ENCODE results near the gene KPTN. TPM values are rescaled to one million over a fixed set of nuclear protein-coding genes. Genes with fewer than 3 reads are reported as not detected.
"Not testable (repeated sequence)": the region's sequence is repeated elsewhere in the genome, so short reads cannot be mapped to it uniquely, and the experiment has no call there.

The KPTN gene
- total RNA-seq, 1 donor from 2014 or later: 9.1 TPM

GRCh38 chr19:47494211-47494547 lies 10.2 kb upstream of the KPTN start:
- ATAC-seq (no peak), DNase-seq (ENCODE audit: missing footprints) (no peak)
- intact Hi-C loops (cut with DNase I): no loop called here

GRCh38 chr19:47493378-47494210 lies 9.6 kb upstream of the KPTN start:
- DNase-seq (ENCODE audit: missing footprints) (no peak), ATAC-seq (peak; percentile 72)
- intact Hi-C loops (cut with DNase I): no loop called here

GRCh38 chr19:47492571-47493377 lies 8.8 kb upstream of the KPTN start:
- intact Hi-C loops (cut with DNase I): no loop called here
- no peak for ATAC-seq
- no peak for DNase-seq (ENCODE audit: missing footprints)

GRCh38 chr19:47492137-47492533 lies 8.1 kb upstream of the KPTN start:
- no peak for ATAC-seq
- intact Hi-C loops (cut with DNase I): no loop called here

GRCh38 chr19:47491358-47492136 lies 7.5 kb upstream of the KPTN start:
- no peak for ATAC-seq
- DNase-seq (ENCODE audit: missing footprints): no peak
- intact Hi-C loops (cut with DNase I): no loop called here

More at GRCh38 chr19:47492137-47492533, 8.1 kb upstream of the KPTN start:
- DNase-seq (ENCODE audit: missing footprints): no peak

GRCh38 chr19:47490847-47491246 lies 6.8 kb upstream of the KPTN start:
- DNase-seq (ENCODE audit: missing footprints): no peak
- intact Hi-C loops (cut with DNase I): no loop called here
- no peak for ATAC-seq

- DNase-seq (ENCODE audit: missing footprints) (no peak), ATAC-seq (no peak)
- intact Hi-C loops (cut with DNase I): no loop called here
Measured at GRCh38 chr19:47490031-47490430, 6.0 kb upstream of the KPTN start.

- intact Hi-C loops (cut with DNase I): no loop called here
- no peak for DNase-seq (ENCODE audit: missing footprints)
Measured at GRCh38 chr19:47489072-47489914, 5.3 kb upstream of the KPTN start.

GRCh38 chr19:47487551-47488515 lies 3.8 kb upstream of the KPTN start:
- intact Hi-C loops (cut with DNase I): no loop called here
- DNase-seq (ENCODE audit: missing footprints) (no peak), ATAC-seq (no peak)

More at GRCh38 chr19:47489072-47489914, 5.3 kb upstream of the KPTN start:
- ATAC-seq: no peak

- ATAC-seq (no peak), DNase-seq (ENCODE audit: missing footprints) (no peak)
- intact Hi-C loops (cut with DNase I): no loop called here
Measured at GRCh38 chr19:47486900-47487299, 2.9 kb upstream of the KPTN start.

GRCh38 chr19:47486220-47486619 lies 2.2 kb upstream of the KPTN start:
- ATAC-seq; DNase-seq (ENCODE audit: missing footprints); intact Hi-C loops (cut with DNase I): not testable (repeated sequence)

GRCh38 chr19:47485210-47485609 lies 1.2 kb upstream of the KPTN start:
- no peak for ATAC-seq
- intact Hi-C loops (cut with DNase I): no loop called here
- DNase-seq (ENCODE audit: missing footprints): no peak

- no peak for DNase-seq (ENCODE audit: missing footprints)
- no peak for ATAC-seq
- intact Hi-C loops (cut with DNase I): no loop called here
Measured at GRCh38 chr19:47483200-47483599, 819 bp downstream of the KPTN start.

- intact Hi-C loops (cut with DNase I): no loop called here
- ATAC-seq (no peak), DNase-seq (ENCODE audit: missing footprints) (no peak)
Measured at GRCh38 chr19:47481460-47482052, 2.5 kb downstream of the KPTN start.

- intact Hi-C loops (cut with DNase I): no loop called here
- DNase-seq (ENCODE audit: missing footprints): no peak
- ATAC-seq: no peak
Measured at GRCh38 chr19:47480658-47481057, 3.4 kb downstream of the KPTN start.

- intact Hi-C loops (cut with DNase I): no loop called here
- no peak for DNase-seq (ENCODE audit: missing footprints)
- no peak for ATAC-seq
Measured at GRCh38 chr19:47479701-47480503, 4.1 kb downstream of the KPTN start.
